Measurements from ENCODE around the gene ANKRD13D.

The ANKRD13D gene

GRCh38 chr11:67254798-67255197, 34.3 kb upstream of the ANKRD13D start:
- Histone ChIP-seq H3F3A (ENCODE audit: insufficient read depth, low read length) (no peaks in the 10 kb centered on the region), H3K4me1 (ENCODE audit: insufficient read depth, low read length, severe bottlenecking) (no peaks in the 10 kb centered on the region), H3K9me2 (ENCODE audit: low read depth, low read length) (no peaks in the 10 kb centered on the region), H3K36me3 (ENCODE audit: insufficient read depth, low read length) (peaks cover 75% of the 10 kb centered on the region), H3K9me3 (ENCODE audit: low read length) (no peaks in the 10 kb centered on the region), H3K79me2 (ENCODE audit: insufficient read depth, low read length) (no peaks in the 10 kb centered on the region), H2AFZ (ENCODE audit: low read length) (no peak overlapping the region), H4K20me1 (ENCODE audit: insufficient read depth, low read length) (no peaks in the 10 kb centered on the region), H3K4me2 (ENCODE audit: low read length) (no peak overlapping the region), H3K9ac (ENCODE audit: low read length) (no peak overlapping the region), H3K27ac (ENCODE audit: low read depth, low read length, poor library complexity, severe bottlenecking) (no peak overlapping the region), H3K4me3 (ENCODE audit: low read depth, low read length, poor library complexity, severe bottlenecking) (no peak overlapping the region), H3K27me3 (ENCODE audit: insufficient read depth, low read length) (no peaks in the 10 kb centered on the region)
- TF ChIP-seq CTCF (IDR thresholded peaks at IDR 0.05; ENCODE audit: low read length) (no peak), EZH2 (IDR thresholded peaks at IDR 0.05; ENCODE audit: borderline replicate concordance, low read length) (no peak)

GRCh38 chr11:67255353-67255752, 33.8 kb upstream of the ANKRD13D start:
- no peaks in the 10 kb centered on the region for H3F3A ChIP-seq (ENCODE audit: insufficient read depth, low read length)
- peaks cover 69% of the 10 kb centered on the region for H3K36me3 ChIP-seq (ENCODE audit: insufficient read depth, low read length)
- H4K20me1 ChIP-seq (ENCODE audit: insufficient read depth, low read length) = no peaks in the 10 kb centered on the region
- H3K9me2 ChIP-seq (ENCODE audit: low read depth, low read length) = no peaks in the 10 kb centered on the region
- H3K4me1 ChIP-seq (ENCODE audit: insufficient read depth, low read length, severe bottlenecking) = no peaks in the 10 kb centered on the region
- H3K27ac ChIP-seq (ENCODE audit: low read depth, low read length, poor library complexity, severe bottlenecking) = no peak overlapping the region
- no peaks in the 10 kb centered on the region for H3K27me3 ChIP-seq (ENCODE audit: insufficient read depth, low read length)
- no peaks in the 10 kb centered on the region for H3K79me2 ChIP-seq (ENCODE audit: insufficient read depth, low read length)
- TF ChIP-seq CTCF (IDR thresholded peaks at IDR 0.05; ENCODE audit: low read length) (no peak), EZH2 (IDR thresholded peaks at IDR 0.05; ENCODE audit: borderline replicate concordance, low read length) (no peak)
- no peaks in the 10 kb centered on the region for H3K9me3 ChIP-seq (ENCODE audit: low read length)
- no peak overlapping the region for H3K4me3 ChIP-seq (ENCODE audit: low read depth, low read length, poor library complexity, severe bottlenecking)
- H2AFZ ChIP-seq (ENCODE audit: low read length) = no peak overlapping the region
- H3K9ac ChIP-seq (ENCODE audit: low read length) = no peak overlapping the region
- no peak overlapping the region for H3K4me2 ChIP-seq (ENCODE audit: low read length)

GRCh38 chr11:67255864-67256263, 33.2 kb upstream of the ANKRD13D start:
- Histone ChIP-seq H3K27me3 (ENCODE audit: insufficient read depth, low read length) (no peaks in the 10 kb centered on the region), H3K4me2 (ENCODE audit: low read length) (no peak overlapping the region), H3K36me3 (ENCODE audit: insufficient read depth, low read length) (peaks cover 64% of the 10 kb centered on the region), H3K9me3 (ENCODE audit: low read length) (no peaks in the 10 kb centered on the region), H3F3A (ENCODE audit: insufficient read depth, low read length) (no peaks in the 10 kb centered on the region), H2AFZ (ENCODE audit: low read length) (no peak overlapping the region), H3K9me2 (ENCODE audit: low read depth, low read length) (no peaks in the 10 kb centered on the region), H3K79me2 (ENCODE audit: insufficient read depth, low read length) (no peaks in the 10 kb centered on the region), H3K9ac (ENCODE audit: low read length) (no peak overlapping the region), H3K27ac (ENCODE audit: low read depth, low read length, poor library complexity, severe bottlenecking) (no peak overlapping the region), H3K4me1 (ENCODE audit: insufficient read depth, low read length, severe bottlenecking) (no peaks in the 10 kb centered on the region), H4K20me1 (ENCODE audit: insufficient read depth, low read length) (no peaks in the 10 kb centered on the region), H3K4me3 (ENCODE audit: low read depth, low read length, poor library complexity, severe bottlenecking) (no peak overlapping the region)
- no peak for TF ChIP-seq EZH2 (IDR thresholded peaks at IDR 0.05; ENCODE audit: borderline replicate concordance, low read length)
- TF ChIP-seq CTCF (IDR thresholded peaks at IDR 0.05; ENCODE audit: low read length) = no peak
